ENCODE results near the gene PRSS36.

Gene PRSS36

GRCh38 chr16:31128711-31129567, 20.9 kb downstream of the PRSS36 start:
- TF ChIP-seq, protein P1, sequence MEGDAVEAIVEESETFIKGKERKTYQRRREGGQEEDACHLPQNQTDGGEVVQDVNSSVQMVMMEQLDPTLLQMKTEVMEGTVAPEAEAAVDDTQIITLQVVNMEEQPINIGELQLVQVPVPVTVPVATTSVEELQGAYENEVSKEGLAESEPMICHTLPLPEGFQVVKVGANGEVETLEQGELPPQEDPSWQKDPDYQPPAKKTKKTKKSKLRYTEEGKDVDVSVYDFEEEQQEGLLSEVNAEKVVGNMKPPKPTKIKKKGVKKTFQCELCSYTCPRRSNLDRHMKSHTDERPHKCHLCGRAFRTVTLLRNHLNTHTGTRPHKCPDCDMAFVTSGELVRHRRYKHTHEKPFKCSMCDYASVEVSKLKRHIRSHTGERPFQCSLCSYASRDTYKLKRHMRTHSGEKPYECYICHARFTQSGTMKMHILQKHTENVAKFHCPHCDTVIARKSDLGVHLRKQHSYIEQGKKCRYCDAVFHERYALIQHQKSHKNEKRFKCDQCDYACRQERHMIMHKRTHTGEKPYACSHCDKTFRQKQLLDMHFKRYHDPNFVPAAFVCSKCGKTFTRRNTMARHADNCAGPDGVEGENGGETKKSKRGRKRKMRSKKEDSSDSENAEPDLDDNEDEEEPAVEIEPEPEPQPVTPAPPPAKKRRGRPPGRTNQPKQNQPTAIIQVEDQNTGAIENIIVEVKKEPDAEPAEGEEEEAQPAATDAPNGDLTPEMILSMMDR (IDR thresholded peaks at IDR 0.05; ENCODE audit: control extremely low read depth, extremely low read depth, low read depth, missing control alignments): no peak
- ChIA-PET POLR2A (interaction anchor here (1.9 kb wide), 1 partner anchor 11 kb away, joined by 8 read pairs; the partner anchor contains the start of gene KAT8), CTCF (interaction anchor here (1.0 to 8.5 kb wide), 4 partner anchors 9 to 28 kb away, joined by 3 to 68 read pairs (median 8); partner anchors contain the start of gene KAT8)
- DNase-seq (ENCODE audit: extremely low spot score): no peak

- no peak for DNase-seq (ENCODE audit: extremely low spot score)
- ChIA-PET CTCF (interaction anchor here (0.7 to 8.5 kb wide), 2 partner anchors 14 to 331 kb away, joined by 3 to 68 read pairs; no protein-coding TSS in a partner anchor), POLR2A (no interaction called here)
- TF ChIP-seq, protein P1 (IDR thresholded peaks at IDR 0.05; ENCODE audit: control extremely low read depth, extremely low read depth, low read depth, missing control alignments): no peak
Observed at GRCh38 chr16:31127182-31127581, 22.7 kb downstream of the PRSS36 start.

DNA sequence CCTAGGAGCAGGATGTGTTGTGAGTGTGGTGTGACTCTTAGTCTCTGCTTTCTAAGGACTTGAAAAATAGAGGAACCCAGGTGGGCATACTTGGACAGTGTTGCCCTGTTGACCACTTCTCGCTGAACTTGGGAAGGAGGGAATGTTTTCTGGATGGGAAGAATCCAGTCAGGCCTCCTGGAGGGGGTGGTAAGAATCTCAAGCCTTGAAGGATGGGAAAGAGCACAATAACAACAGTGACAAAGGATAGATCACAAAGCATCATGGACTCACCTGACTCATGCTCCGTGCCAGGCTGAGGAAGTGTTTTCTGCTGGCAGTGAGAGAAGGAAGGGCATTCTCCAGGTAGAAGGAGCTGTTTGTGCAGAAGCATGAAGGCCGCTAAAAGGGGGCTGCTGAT, 24.0 kb downstream of the PRSS36 start:
- CTCF ChIA-PET: interaction anchor here (8.5 kb wide), 1 partner anchor 15 kb away, joined by 68 read pairs; no protein-coding TSS in a partner anchor
- TF ChIP-seq, protein P1 (IDR thresholded peaks at IDR 0.05; ENCODE audit: control extremely low read depth, extremely low read depth, low read depth, missing control alignments): no peak

GRCh38 chr16:31120129-31120528, 29.7 kb downstream of the PRSS36 start:
- DNase-seq (ENCODE audit: extremely low spot score): no peak
- TF ChIP-seq, protein P1 (IDR thresholded peaks at IDR 0.05; ENCODE audit: control extremely low read depth, extremely low read depth, low read depth, missing control alignments): no peak
- CTCF ChIA-PET: interaction anchor here (1.8 to 3.0 kb wide), 3 partner anchors 9 to 22 kb away, joined by 5 to 16 read pairs (median 14); no protein-coding TSS in a partner anchor
- POLR2A ChIA-PET: no interaction called here

More for the DNA sequence above, 24.0 kb downstream of the PRSS36 start:
- DNase-seq (ENCODE audit: extremely low spot score): no peak
- POLR2A ChIA-PET: no interaction called here

GRCh38 chr16:31118223-31119155, 31.4 kb downstream of the PRSS36 start:
- TF ChIP-seq, protein P1 (IDR thresholded peaks at IDR 0.05; ENCODE audit: control extremely low read depth, extremely low read depth, low read depth, missing control alignments): no peak
- CTCF ChIA-PET: interaction anchor here (0.7 to 3.0 kb wide), 9 partner anchors 11 to 339 kb away, joined by 3 to 24 read pairs (median 3); no protein-coding TSS in a partner anchor

More at GRCh38 chr16:31118223-31119155, 31.4 kb downstream of the PRSS36 start:
- DNase-seq (ENCODE audit: extremely low spot score): no peak
- POLR2A ChIA-PET: interaction anchor here (0.5 to 1.7 kb wide), 9 partner anchors 11 to 330 kb away, joined by 3 to 23 read pairs (median 5); partner anchors contain the start of gene FUS
